Suppressor macrophage treated with lipopolysaccharide for 4 hours (primary cell): ENCODE measurements around the gene CTSC.
"Not testable (repeated sequence)": the region's sequence is repeated elsewhere in the genome, so short reads cannot be mapped to it uniquely, and the experiment has no call there.

Experiments used
- DNase-seq: peaks from one replicate; pipeline ENCODE4 v3.0.0-alpha.2; 2020

The CTSC gene

DNA sequence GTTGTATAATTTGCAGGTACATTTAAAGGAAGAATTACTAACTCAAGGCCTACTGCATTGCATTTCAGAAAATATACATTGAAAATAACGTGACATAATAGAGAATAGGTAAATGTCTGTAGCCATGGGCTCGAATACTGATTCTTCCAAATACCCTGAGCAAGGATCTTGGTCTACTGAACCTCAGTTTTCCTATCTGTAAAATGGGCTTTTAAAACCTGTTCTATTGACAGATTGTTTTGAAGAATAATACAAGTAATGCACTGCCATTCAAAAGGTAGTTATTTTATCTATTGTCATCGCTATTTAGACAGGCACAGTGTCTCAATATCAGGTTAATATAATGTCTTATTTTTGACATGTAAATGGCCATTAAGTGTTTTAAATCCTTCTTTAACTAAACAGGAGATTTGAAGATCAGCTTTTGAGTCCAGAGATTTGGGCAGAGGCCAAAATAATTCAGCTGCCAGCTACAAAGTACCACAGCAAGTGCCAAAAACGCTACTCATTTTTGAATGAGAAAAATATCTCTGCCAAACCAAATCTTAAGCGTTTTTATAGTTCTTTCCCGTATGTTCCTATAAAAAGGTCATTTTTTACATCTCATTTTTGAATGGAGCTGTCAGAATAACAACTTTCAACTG lies 56.7 kb downstream of the CTSC start:
- DNase-seq, result no peak

DNA sequence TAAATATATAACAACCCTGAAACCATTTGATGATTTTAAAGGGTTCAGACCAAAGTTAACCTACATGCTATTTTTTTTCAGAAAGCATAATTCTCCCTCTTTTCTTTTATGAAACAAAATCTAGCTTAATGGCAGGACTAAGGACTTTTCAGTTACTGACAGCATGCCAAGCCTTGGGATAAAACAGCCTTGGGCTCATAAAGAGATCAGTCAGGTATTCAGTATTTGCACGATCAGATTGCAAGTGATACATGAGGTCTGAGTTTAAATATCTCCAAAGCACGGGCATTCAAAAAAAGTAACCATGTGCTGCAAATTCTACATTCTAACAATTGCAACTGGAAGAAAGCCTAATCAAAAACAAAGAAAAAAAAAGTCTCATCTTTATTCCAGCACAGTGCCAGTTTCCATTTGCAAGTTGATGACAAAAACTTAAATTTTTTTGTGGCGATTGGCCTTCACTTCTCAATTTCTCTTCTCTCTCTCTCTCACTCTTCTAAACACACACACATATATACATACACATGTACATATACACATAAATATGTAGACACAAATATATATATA lies 60.1 kb downstream of the CTSC start:
- no peak for DNase-seq

GRCh38 chr11:88275636-88276035 lies 61.9 kb downstream of the CTSC start:
- DNase-seq, result no peak

DNA sequence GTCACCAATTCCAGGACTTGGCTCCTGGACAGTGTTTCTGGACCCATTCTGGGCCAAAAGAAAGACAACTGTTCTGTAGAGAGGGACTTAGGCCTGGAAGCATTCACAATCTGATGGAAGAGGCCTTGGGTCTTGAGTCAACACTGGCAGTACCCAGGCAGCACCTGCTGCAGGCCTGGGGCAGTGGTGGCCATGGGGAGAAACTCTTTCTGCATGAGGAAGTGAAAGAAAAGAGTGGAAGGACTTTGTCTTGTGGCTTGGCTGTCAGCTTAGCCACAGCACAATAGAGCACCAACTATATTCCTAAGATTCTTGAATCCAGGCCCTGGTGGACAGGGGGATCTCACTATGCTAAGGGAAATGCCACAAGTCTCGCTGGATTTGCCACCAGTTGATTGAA lies 70.6 kb downstream of the CTSC start:
- DNase-seq, result peak; percentile 10

GRCh38 chr11:88266157-88266556 lies 71.4 kb downstream of the CTSC start:
- no peak for DNase-seq

GRCh38 chr11:88259431-88259830 lies 78.1 kb downstream of the CTSC start:
- no peak for DNase-seq

DNA sequence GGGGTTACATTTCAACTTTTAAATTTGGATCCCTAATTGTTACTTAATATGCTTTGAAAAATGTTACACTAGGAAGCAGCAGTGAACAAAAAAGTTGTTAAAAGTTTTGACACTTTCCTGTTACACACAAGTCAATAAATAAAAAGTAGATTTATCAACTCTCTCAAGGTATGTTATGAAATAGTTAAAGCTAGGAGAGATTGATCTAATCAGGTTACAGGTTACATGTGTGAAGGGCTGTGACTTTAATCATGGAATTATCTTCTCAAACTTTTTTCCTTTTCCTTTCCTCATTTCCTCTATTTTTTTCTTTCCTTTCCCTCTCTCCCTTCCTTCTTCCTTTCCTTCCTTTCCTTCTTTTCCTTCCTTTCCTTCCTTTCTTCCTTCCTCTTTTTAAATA lies 85.3 kb downstream of the CTSC start:
- DNase-seq, result no peak

- no peak for DNase-seq
Measured at GRCh38 chr11:88250566-88251242, 86.8 kb downstream of the CTSC start.

DNA sequence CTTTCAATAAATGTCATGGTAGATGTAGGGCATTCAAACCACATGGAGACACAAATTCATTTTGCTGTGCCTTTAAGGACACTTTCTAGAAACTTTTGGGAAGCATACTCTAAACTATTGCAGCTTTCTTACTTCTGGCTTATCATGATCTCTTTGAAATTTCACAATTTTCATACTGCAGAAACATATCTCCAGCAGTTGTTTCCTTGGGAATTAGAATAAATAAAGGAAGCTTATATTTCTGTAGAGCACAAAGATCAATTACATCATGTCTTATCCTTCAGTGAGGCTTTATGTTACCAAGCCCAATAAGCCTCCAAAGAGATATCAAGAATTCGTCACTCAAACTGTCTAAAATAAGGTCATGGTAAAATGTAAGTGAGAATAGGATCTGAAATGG lies 87.8 kb downstream of the CTSC start:
- no peak for DNase-seq

- no peak for DNase-seq
Measured at GRCh38 chr11:88246696-88247095, 90.8 kb downstream of the CTSC start.

- not testable (repeated sequence) for DNase-seq
Measured at GRCh38 chr11:88245576-88245975, 92.0 kb downstream of the CTSC start.
